ENCODE results near the gene GALNT9. TPM values are rescaled to one million over a fixed set of nuclear protein-coding genes. Genes with fewer than 3 reads are reported as not detected.

Gene GALNT9
- total and polyA plus RNA-seq, 2 donors (not counting 1 experiment from before 2014, with no cell fraction given), result 0.10 to 2.8 TPM

DNA sequence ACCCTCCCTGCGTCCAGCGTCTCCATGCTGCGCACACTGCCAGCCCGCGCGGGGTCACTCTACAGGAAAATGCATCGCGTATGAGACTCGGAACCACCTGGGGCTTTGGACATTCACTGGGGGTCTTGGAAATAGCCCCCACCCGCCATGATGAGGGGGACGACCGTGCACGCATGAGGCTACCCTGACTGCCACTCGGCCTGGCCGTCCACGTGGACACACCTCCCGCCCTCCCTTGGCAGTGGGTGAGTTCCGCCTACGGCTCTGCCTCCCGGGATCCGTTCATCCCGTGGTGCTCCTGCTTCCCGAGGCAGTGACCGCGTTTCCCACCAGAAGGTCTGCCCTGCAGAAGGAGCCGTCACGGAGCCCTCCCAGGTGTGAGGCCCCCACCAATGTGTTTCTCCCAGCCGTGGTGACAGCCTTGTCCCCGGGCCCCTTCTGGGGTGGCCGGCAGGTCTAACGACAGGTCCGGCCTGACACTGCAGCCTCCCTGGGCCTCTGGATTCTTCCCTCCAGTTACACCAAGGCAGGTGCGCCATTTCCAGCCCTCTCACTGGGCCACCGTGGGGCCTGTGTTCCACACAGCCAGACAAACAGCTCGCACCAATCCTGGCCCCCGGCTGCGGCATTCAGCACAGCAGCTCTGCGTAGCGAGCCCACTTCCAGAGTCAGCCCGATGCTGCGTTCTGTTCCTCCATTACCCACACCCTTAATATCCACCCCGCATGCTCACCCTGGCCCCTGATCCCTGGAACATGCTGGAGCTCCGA, 11.1 kb upstream of the GALNT9 start:
- TF ChIP-seq, protein P1, sequence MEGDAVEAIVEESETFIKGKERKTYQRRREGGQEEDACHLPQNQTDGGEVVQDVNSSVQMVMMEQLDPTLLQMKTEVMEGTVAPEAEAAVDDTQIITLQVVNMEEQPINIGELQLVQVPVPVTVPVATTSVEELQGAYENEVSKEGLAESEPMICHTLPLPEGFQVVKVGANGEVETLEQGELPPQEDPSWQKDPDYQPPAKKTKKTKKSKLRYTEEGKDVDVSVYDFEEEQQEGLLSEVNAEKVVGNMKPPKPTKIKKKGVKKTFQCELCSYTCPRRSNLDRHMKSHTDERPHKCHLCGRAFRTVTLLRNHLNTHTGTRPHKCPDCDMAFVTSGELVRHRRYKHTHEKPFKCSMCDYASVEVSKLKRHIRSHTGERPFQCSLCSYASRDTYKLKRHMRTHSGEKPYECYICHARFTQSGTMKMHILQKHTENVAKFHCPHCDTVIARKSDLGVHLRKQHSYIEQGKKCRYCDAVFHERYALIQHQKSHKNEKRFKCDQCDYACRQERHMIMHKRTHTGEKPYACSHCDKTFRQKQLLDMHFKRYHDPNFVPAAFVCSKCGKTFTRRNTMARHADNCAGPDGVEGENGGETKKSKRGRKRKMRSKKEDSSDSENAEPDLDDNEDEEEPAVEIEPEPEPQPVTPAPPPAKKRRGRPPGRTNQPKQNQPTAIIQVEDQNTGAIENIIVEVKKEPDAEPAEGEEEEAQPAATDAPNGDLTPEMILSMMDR (conservative IDR thresholded peaks at IDR 0.05 in 1 of 2, IDR thresholded peaks at IDR 0.05 in 1 of 2; ENCODE audit: low read depth in 1 of 2, low read length in 2 of 2), result no peak
- no peak for TF ChIP-seq EZH2 (IDR thresholded peaks at IDR 0.05; ENCODE audit: low read length, missing control alignments)
- no peaks in the 10 kb centered on the region for H3K36me3 ChIP-seq (ENCODE audit: control insufficient read depth, insufficient read depth, low read length)
- no peaks in the 10 kb centered on the region for H3K4me1 ChIP-seq (ENCODE audit: control insufficient read depth, extremely low read depth, insufficient read depth, low read length)
- H2AFZ ChIP-seq (ENCODE audit: low read length), result no peak overlapping the region
- no peaks in the 10 kb centered on the region for H4K20me1 ChIP-seq (ENCODE audit: control insufficient read depth, extremely low read depth, insufficient read depth, low read length)
- no peak overlapping the region for H3K4me3 ChIP-seq (replicated peaks in 1 of 4; ENCODE audit: control extremely low read depth in 1 of 4, insufficient read depth in 1 of 4, low read depth in 3 of 4, low read length in 4 of 4)
- peaks cover 3% of the 10 kb centered on the region for H3K9me3 ChIP-seq (ENCODE audit: control insufficient read depth, insufficient read depth, low read depth, low read length)
- H3K79me2 ChIP-seq (ENCODE audit: control insufficient read depth, insufficient read depth, low read length), result no peaks in the 10 kb centered on the region
- no peak for DNase-seq (ENCODE audit: low read depth in 2 of 2)
- no peaks in the 10 kb centered on the region for H3K27me3 ChIP-seq (ENCODE audit: control insufficient read depth, insufficient read depth, low read length)
- H3K27ac ChIP-seq (ENCODE audit: insufficient read depth, low read length), result no peak overlapping the region
- H3K9ac ChIP-seq (ENCODE audit: insufficient read depth, low read length), result no peak overlapping the region
- H3K4me2 ChIP-seq (ENCODE audit: extremely low read depth, insufficient read depth, low read length), result no peak overlapping the region

DNA sequence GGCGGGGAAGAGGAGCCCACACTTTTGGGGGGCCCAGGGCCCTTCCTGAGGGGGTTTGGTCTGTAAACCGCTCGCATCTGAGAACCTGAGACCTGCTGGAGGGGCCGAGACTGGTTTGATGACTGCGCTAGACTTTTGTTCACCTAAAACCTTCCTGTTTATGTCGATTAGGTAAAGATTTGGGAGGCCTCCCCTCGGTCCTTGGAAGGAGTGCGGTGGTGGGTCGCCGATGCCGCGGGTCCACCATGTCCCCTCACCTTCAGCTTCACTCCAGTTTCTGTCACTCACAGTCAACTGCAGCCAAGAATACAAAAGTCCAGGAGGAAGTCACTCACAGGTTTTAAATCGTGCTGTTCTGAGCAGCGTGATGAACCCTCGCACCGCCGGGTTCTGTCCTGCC, 10.5 kb upstream of the GALNT9 start:
- Histone ChIP-seq H3K27ac (ENCODE audit: insufficient read depth, low read length) (no peak overlapping the region), H3K4me1 (ENCODE audit: control insufficient read depth, extremely low read depth, insufficient read depth, low read length) (no peaks in the 10 kb centered on the region), H3K9me3 (ENCODE audit: control insufficient read depth, insufficient read depth, low read depth, low read length) (peaks cover 4% of the 10 kb centered on the region), H4K20me1 (ENCODE audit: control insufficient read depth, extremely low read depth, insufficient read depth, low read length) (no peaks in the 10 kb centered on the region), H3K36me3 (ENCODE audit: control insufficient read depth, insufficient read depth, low read length) (no peaks in the 10 kb centered on the region), H3K79me2 (ENCODE audit: control insufficient read depth, insufficient read depth, low read length) (no peaks in the 10 kb centered on the region), H2AFZ (ENCODE audit: low read length) (no peak overlapping the region), H3K27me3 (ENCODE audit: control insufficient read depth, insufficient read depth, low read length) (no peaks in the 10 kb centered on the region), H3K4me3 (replicated peaks in 1 of 4; ENCODE audit: control extremely low read depth in 1 of 4, insufficient read depth in 1 of 4, low read depth in 3 of 4, low read length in 4 of 4) (no peak overlapping the region), H3K4me2 (ENCODE audit: extremely low read depth, insufficient read depth, low read length) (no peak overlapping the region), H3K9ac (ENCODE audit: insufficient read depth, low read length) (no peak overlapping the region)
- TF ChIP-seq EZH2 (IDR thresholded peaks at IDR 0.05; ENCODE audit: low read length, missing control alignments), result no peak
- TF ChIP-seq, protein P1 (conservative IDR thresholded peaks at IDR 0.05 in 1 of 2, IDR thresholded peaks at IDR 0.05 in 1 of 2; ENCODE audit: low read depth in 1 of 2, low read length in 2 of 2), result no peak
- DNase-seq (ENCODE audit: low read depth in 2 of 2), result no peak

DNA sequence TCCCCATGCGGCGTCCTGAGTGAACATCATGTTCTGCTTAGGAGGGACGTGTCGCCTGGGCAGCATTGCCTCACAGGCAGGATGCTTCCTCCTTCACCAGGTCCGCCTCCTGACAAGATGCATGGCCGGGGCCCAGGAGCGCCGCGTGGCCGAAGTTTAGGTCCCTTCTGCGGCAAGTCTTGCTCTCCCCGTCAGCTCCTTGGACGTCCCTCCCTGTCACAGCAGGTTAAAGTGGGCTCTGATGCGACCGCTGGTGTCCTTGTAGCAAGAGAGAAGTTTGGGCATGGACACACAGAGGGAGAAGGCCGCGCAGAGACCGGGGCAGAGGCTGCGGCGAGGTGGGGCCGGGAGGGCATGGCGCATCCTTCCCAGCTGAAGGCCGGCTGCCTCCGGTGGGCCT, 9.4 kb upstream of the GALNT9 start:
- no peak overlapping the region for H3K4me2 ChIP-seq (ENCODE audit: extremely low read depth, insufficient read depth, low read length)
- no peaks in the 10 kb centered on the region for H3K4me1 ChIP-seq (ENCODE audit: control insufficient read depth, extremely low read depth, insufficient read depth, low read length)
- H3K9me3 ChIP-seq (ENCODE audit: control insufficient read depth, insufficient read depth, low read depth, low read length), result peaks cover 4% of the 10 kb centered on the region
- no peak for TF ChIP-seq EZH2 (IDR thresholded peaks at IDR 0.05; ENCODE audit: low read length, missing control alignments)
- TF ChIP-seq, protein P1 (conservative IDR thresholded peaks at IDR 0.05 in 1 of 2, IDR thresholded peaks at IDR 0.05 in 1 of 2; ENCODE audit: low read depth in 1 of 2, low read length in 2 of 2), result no peak
- H3K36me3 ChIP-seq (ENCODE audit: control insufficient read depth, insufficient read depth, low read length), result no peaks in the 10 kb centered on the region
- DNase-seq (ENCODE audit: low read depth in 2 of 2), result no peak
- no peak overlapping the region for H2AFZ ChIP-seq (ENCODE audit: low read length)
- H3K79me2 ChIP-seq (ENCODE audit: control insufficient read depth, insufficient read depth, low read length), result no peaks in the 10 kb centered on the region
- H3K27ac ChIP-seq (ENCODE audit: insufficient read depth, low read length), result no peak overlapping the region
- H3K4me3 ChIP-seq (replicated peaks in 1 of 4; ENCODE audit: control extremely low read depth in 1 of 4, insufficient read depth in 1 of 4, low read depth in 3 of 4, low read length in 4 of 4), result no peak overlapping the region
- no peak overlapping the region for H3K9ac ChIP-seq (ENCODE audit: insufficient read depth, low read length)
- H4K20me1 ChIP-seq (ENCODE audit: control insufficient read depth, extremely low read depth, insufficient read depth, low read length), result no peaks in the 10 kb centered on the region
- H3K27me3 ChIP-seq (ENCODE audit: control insufficient read depth, insufficient read depth, low read length), result no peaks in the 10 kb centered on the region
